ENCODE data around the gene CGB3.
"Not testable (repeated sequence)": the region's sequence is repeated elsewhere in the genome, so short reads cannot be mapped to it uniquely, and the experiment has no call there.

CGB3 gene

DNA sequence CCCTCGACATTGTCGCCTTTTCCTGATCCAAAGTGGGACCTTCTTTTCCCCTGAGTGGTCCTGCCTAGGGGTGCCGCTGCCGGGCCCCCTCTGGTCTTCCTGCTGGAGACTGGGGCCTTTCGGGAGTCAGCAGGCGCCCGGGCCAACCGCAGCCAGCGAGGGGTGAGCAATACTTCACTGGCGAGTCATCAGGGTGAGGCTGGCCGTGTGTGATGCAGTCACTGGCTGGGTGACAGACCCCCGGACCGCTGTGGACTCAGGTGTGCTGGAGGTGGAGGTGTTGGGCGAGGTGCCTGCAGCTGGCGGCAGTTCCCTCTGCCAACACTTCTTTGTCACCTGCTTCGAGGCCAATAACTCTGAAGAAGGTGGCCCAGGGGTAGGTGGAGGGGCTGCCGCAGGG, 18.0 kb upstream of the CGB3 start:
- no peak for DNase-seq

DNA sequence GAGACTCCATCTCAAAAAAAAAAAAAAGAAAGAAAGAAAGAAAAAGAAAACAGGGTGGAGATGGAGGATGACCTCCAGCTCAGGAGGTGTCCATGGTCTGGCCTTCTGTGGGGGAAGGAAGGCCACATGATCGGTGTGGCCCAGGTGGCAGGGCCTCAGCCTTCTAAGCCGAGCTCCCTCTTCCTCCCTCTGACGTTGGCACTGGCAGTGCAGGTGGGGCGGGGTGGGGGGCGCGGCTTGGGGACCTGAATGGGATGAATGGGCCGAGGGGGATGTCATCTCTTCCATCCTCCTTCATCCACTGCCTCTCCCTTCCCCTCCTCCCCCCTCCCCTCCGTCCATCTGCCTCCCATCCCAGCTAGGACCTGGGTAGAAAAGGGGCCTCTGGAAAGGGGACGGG, 15.6 kb upstream of the CGB3 start:
- not testable (repeated sequence) for DNase-seq

DNA sequence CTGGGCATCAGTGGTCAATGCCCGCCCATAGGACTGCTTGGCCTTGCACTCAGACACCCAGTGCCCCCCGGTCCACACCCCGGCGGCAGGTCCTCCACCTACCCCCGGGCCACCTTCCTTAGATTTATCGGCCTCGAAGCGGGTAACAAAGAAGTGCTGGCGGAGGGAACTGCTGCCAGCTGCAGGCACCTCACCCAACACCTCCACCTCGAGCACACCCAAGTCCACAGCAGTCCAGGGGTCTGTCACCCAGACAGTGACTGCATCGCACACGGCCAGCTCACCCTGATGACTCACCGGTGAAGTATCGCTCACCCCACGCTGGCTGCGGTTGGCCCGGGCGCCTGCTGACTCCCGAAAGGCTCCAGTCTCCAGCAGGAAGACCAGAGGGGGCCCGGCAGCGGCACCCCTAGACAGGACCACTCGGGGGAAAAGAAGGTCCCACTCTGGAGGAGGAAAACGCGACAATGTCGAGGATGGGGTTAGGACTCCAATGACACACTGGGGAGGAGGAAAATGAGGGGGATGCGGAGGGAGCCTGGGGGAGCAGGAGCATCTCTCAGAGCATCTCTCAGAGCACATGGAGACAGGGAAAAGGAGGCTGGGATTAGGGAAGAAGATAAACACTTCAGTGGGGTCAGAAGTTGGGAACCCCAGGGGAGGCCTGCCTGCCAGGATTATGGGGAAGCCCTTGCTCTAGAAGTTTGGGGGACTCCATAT, 14.6 kb upstream of the CGB3 start:
- DNase-seq: not testable (repeated sequence)

DNA sequence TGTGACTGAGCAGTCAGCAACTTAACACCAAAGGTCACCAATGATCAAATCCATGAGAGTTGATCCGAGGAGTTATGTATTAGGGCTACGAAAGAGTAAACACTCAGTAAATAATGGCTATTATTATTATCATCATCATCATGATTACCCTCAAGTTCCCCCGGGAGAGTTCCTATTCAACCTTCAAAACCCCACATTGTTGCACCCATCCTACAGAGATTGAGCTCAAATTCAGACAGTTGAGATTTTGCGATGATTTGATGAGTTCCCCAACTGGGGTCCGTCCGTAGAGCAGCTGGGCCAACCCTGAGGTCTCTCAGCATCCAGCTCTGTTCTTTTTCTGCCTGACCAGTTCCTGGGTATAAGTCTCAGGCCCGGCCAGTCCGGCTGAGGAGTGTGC, 14.0 kb upstream of the CGB3 start:
- DNase-seq: not testable (repeated sequence)

DNA sequence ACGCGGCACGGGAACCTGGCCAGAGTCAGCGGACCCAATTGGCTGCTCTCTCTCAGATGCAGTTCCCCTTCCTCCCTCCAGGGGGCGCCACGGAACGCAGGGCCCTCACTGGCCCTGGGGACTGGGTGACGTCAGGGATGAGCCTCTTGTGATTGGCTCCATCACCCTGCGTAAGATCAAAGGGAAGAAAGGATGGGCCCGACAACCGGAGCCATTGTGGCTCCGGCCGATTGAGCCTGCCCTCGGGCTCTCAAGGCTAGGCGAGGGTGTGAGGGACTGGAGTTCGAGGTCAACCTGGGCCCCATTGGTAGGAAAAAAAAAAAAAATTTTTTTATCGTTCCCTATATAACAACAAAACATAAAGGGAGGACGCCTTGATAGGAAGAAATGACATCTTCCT, 12.7 kb upstream of the CGB3 start, which contains the start of gene CGB1:
CGB1 (minus strand) TSS at position 81 of the 400 bp plus-strand sequence. CDS start 184 bp downstream, outside the sequence.
- not testable (repeated sequence) for DNase-seq

DNA sequence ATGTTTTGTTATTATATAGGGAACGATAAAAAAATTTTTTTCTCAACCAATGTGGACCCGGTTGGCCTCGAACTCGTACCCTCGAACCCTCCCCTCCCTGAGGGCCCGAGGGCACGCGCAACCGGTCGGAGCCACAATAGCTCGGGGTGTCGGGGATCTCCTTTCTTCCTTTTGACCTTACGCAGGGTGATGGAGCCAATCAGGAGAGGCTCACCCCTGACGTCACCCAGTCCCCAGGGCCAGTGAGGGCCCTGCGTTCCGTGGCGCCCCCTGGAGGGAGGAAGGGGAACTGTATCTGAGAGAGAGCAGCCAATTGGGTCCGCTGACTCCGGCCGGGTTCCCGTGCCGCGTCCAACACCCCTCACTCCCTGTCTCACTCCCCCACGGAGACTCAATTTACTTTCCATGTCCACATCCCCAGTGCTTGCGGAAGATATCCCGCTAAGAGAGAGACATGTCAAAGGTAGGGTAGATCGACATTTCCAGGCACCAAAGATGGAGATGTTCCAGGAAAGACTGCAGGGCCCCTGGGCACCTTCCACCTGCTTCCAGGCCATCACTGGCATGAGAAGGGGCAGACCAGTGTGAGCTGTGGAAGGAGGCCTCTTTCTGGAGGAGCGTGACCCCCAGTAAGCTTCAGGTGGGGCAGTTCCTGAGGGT, 7.6 kb upstream of the CGB3 start, which contains the start of gene CGB2:
CGB2 (plus strand) TSS at position 249 of the 660 bp plus-strand sequence; CDS start at position 455, 206 bp downstream.
- peak; percentile 18 for DNase-seq

DNA sequence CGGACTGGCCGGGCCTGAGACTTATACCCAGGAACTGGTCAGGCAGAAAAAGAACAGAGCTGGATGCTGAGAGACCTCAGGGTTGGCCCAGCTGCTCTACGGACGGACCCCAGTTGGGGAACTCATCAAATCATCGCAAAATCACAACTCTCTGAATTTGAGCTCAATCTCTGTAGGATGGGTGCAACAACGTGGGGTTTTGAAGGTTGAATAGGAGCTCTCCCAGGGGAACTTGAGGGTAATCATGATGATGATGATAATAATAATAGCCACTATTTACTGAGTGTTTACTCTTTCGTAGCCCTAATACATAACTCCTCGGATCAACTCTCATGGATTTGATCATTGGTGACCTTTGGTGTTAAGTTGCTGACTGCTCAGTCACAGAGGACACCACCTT, 6.2 kb upstream of the CGB3 start:
- DNase-seq: not testable (repeated sequence)

DNA sequence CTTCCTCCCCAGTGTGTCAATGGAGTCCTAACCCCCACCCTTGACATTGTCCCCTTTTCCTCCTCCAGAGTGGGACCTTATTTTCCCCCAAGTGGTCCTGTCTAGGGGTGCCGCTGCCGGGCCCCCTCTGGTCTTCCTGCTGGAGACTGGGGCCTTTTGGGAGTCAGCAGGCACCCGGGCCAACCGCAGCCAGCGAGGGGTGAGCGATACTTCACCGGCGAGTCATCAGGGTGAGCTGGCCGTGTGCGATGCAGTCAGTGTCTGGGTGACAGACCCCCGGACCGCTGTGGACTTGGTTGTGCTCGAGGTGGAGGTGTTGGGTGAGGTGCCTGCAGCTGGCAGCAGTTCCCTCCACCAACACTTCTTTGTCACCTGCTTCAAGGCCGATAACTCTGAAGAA, 5.6 kb upstream of the CGB3 start:
- not testable (repeated sequence) for DNase-seq

DNA sequence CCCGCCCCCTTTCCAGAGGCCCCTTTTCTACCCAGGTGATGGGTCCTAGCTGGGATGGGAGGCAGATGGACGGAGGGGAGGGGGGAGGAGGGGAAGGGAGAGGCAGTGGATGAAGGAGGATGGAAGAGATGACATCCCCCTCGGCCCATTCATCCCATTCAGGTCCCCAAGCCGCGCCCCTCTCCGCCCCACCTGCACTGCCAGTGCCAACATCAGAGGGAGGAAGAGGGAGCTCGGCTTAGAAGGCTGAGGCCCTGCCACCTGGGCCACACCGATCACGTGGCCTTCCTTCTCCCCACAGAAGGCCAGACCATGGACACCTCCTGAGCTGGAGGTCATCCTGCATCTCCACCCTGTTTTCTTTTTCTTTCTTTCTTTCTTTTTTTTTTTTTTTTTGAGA, 4.6 kb upstream of the CGB3 start:
- not testable (repeated sequence) for DNase-seq

DNA sequence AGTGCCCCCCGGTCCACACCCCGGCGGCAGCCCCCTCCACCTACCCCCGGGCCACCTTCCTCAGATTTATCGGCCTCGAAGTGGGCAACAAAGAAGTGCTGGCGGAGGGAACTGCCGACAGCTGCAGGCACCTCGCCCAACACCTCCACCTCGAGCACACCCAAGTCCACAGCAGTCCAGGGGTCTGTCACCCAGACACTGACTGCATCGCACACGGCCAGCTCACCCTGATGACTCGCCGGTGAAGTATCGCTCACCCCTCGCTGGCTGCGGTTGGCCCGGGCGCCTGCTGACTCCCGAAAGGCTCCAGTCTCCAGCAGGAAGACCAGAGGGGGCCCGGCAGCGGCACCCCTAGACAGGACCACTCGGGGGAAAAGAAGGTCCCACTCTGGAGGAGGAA, 1.5 kb upstream of the CGB3 start:
- DNase-seq: not testable (repeated sequence)

DNA sequence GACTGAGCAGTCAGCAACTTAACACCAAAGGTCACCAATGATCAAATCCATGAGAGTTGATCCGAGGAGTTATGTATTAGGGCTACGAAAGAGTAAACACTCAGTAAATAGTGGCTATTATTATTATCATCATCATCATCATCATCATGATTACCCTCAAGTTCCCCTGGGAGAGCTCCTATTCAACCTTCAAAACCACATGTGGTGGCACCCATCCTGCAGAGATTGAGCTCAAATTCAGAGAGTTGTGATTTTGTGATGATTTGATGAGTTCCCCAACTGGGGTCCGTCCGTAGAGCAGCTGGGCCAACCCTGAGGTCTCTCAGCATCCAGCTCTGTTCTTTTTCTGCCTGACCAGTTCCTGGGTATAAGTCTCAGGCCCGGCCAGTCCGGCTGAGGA, 955 bp upstream of the CGB3 start:
- DNase-seq: not testable (repeated sequence)

DNA sequence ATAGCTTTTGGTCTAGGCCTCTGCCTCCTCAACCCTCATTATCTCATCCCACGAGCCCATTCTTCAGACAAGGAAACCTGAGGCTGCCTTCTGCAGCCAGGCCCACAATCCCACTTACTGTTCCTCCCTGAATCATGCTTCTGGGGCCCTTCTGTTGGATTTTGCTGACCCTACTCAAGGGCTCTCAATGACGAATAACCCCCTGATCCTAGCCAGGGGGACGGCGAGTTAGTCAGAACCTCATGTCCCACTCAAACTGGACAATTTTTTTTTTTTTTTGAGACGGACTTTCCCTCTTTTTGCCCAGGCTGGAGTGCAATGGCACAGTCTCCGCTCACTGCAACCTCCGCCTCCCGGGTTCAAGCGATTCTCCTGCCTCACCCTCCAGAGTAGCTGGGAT, 2.0 kb downstream of the CGB3 start:
- no peak for DNase-seq

DNA sequence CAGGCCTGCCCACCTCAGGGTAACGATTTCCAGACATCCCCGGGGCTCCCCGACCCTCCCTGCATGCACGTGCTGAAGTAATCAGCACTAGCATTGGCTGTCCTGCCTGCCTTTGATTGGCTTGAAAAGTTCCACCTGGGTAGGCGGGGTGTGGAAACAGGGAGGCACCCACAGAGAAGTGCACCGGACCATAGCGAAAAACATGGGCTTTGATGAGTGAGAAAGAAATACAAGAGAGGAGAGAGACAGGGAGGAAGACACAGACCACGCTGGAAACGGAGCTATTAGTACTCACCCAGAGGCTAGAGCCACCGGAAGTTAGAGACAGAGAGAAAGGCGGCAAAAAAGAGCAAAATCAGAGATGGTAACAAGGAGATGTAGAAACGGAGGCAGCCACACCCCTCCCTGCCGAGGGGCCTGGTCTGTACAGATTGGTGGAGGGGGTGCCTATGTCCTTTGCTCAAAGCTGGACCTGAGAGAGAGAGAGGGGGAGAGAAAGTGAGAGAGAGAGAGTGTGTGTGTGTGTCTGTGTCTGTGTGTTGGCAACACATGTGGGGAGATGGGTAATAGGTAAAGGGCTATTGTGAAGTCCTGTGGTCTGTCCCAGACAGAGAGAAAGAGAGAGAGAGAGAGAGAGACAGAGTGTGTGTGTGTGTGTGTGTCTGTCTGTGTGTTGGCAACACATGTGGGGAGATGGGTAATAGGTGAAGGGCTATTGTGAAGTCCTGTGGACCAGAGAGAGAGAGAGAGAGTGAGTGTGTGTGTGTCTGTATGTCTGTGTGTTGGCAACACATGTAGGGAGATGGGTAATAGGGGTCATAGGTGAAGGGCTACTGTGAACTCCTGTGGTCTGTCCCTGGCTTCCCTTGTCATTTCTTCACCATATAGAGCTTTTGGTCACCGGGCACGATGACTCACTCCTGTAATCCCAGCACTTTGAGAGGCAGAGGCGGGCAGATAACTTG, 2.9 kb downstream of the CGB3 start:
- DNase-seq: no peak

DNA sequence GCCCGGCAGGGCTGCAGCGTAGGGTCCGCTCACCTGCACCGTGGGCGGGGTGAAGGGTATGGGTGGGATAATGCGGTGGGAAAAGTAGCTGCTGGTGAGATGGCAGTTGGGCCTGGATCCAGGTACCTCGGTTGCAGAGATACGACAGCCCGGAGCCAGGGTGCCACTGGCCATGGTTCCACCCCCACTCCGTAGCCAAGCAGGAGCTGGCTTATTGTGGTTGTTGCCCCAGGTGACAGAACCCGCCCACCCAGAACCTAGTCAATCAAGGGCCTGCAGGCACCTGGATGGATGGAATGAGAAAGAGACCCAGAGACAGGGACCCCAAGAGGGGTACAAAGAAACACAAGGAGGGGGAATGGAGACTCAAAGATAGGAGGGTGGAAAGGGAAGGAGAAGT, 3.8 kb downstream of the CGB3 start:
- no peak for DNase-seq

DNA sequence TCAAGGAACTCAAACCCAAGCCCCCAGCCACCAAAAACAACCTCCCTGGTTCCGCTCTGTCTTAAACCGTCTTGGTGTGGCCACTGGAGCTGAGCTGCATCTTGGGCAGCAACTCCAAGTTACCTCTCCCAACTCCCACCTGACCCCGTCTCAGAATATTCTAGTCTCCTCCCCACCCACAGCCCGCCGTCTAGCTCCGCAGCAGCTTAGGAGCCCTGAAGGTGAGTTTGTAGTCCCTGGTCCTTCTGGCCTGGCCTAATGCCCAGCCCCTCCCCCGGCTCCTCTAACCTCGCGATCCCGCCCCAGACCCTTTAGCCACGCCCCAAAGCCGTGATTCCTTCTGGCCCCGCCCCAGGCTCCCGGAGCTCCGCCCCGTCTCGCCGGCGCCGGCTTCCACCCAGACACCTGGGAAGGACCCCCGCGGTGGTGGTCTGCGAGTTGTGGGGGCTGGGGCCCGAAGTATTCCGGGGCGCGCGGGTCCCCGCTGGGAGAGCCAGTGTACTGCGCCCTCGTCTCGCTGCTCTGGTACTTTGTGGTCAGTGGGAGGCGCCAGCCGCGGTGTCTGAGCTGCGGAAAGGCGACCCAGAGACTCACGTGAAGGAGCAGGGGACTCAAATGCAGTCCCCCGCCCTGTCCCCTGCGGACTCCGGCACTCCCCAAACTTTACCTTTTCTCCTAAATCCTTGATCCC, 4.7 kb downstream of the CGB3 start:
- no peak for DNase-seq

DNA sequence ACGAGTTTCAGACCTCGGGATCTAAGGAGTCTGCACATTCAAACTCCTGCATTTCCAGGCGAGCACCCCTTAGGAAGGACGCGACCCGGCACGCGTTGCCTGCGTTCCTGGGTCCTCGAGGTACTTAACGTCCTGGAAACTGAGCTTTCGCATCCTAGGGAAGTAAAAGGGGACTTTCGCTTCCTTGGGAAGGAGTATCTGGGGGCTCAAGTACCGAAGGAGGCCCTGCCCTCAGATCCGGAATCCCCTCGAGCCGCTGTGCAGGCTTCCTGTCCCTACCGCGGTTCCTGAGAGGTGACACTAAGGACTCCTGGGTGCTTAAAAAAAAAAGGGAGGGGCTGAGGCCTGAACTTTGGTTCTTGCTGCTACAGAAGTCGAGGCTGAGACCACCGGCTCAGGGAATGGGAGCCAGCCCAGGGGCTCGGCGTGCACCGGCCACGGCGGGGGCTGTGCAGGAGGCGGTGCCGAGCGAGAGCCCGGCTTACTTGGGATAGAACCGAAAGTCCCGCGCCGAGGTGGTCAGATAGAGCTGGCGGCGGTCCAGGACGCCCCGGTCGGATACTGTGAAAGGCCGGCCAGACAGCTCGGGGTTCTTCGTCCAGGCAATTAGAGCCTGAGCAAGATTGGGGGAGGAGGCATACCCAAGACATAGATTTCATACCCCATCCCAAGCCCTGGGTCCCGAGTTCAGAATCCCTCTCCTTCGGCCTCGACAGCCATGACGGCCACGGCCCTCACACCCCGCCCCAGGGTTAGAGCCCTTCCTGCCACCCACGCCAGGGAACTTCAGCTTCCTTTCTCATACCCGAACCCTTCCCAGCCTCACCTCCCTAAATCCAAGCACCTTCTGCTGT, 5.5 kb downstream of the CGB3 start:
- DNase-seq: not testable (repeated sequence)

DNA sequence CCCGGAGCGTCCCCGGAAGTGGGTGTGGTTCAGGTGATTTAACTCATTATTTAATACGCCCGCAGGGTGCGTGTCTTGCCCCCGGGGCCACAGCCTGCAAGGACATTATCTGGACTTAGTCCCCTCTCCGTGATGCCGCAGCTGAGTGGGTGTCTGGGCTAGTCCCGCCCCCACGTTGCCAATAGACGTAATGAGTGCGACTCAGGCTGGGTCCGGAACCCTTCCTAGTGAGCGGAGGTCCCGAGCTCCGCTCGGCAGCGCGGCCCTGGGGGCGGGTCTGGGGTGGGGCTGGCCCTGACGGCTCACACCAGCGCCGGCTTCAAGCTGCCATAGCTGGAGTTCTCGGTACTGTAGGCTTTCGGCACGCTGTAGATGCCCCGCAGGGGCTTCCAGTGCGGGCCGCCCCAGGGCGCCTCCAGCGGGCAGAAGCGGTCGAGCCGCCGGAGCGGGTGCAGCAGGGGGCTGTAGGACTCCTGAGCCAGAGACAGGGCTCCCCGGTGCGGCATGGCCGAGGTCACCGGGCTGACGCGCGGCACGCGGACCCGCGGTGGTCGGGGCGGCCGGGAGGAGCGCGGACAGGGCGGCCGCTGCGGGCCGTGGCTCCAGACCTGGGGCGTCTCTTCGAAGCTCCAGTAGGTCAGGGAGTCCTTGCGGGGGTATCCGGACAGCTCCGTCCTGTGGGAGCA, 6.3 kb downstream of the CGB3 start:
- peak; percentile 13 for DNase-seq

DNA sequence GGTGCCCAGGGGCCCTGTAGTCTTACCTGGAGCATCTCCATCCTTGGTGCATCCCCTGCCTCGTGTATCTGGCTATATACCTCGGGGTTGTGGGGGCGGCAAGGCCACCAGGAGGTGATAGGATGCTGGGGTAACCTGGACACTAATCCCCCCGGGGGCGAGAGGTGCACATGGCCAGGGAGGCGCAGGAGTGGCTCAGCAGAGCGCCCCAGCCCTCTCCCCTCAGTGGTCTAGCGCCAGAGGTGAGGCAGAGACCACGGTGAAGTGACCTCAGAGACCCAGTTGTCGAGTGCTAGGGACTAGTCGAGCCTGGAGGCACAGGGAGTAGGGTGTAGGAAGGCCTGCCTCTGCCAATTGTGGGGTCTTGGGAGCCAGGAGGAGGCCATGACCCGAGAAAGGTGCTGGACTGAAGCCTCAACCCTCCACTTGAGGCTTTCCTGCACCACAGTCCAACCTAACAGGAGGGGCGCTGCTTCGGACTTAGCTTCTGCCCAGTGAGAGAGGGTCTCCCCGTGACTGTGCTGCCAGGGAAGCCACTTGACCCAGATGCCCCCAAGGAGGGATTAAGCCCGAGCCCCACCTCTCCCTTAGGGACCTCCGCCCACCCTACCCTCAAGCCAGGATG, 7.0 kb downstream of the CGB3 start, which contains the start of gene LHB:
LHB (minus strand) TSS at position 51 of the 625 bp plus-strand sequence; CDS start at position 41, 10 bp downstream.
- no peak for DNase-seq

DNA sequence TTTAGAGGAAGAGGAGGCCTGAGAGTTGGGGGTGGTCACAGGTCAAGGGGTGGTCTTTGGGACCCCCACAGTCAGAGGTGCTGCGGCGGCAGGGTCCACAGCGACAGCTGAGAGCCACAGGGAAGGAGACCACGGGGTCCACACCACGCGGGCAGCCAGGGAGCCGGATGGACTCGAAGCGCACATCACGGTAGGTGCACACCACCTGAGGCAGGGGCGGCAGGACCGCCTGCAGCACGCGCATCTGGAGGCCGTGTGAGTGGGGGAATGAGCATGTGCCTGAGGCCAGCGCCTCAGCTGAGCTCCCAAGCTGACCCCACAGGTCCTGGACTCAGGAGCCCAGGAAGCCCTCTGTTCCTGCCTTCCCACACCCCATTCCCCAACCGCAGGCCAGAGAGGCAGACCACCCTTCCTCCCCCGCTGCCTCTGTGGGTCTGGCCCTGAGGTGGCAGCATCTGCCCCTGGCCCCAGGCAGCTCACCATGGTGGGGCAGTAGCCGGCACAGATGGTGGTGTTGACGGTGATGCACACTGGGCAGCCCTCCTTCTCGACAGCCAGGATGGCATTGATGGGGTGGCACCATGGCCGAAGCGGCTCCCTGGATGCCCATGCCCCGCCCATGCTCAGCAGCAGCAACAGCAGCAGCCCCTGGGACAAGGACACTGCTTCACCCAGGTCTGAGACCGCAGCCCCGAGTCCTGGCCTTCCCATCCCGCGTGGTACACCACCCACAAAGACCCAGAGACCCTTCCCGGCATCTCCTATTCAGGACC, 7.9 kb downstream of the CGB3 start:
- no peak for DNase-seq

DNA sequence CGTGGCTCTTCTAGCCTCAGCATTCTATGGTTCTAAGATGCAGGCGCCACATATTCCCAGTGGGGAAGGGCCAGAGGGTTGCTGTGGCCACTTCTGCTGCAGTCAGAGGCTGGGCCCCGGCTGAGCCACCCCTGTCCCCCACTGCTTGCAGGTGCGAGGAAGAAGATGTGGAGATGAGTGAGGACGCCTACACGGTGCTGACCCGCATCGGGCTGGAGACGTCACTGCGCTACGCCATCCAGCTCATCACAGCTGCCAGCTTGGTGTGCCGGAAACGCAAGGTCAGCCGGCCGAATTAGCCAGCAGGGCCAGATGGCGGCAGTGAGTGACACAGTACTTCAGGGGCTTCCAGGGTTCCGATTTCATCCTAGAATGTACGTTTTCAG, 9.3 kb downstream of the CGB3 start:
- DNase-seq: no peak
